ENCODE results near the gene LCE4A. TPM values are rescaled to one million over a fixed set of nuclear protein-coding genes. Genes with fewer than 3 reads are reported as not detected.

The LCE4A gene, protein sequence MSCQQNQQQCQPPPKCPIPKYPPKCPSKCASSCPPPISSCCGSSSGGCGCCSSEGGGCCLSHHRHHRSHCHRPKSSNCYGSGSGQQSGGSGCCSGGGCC
- not detected for total RNA-seq

DNA sequence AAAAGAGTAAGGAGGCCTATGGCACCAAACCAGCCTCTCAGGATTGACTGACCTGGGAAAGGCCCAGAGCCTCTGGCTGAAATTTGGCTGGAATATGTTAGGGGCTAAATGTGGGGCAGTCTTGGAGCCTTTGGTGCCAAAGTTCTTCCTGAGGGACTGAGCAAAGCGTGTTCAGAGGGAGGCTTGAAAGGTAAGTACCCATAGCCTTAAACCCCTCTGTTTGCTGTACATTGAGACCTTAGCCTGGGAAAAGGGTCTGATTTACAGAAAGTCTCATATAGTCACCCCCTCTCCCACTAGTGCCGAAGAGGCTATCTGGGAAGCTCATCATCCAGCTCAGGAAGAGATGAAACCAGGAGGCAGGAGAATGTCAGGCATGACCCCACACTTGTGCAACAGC lies at the start of gene LCE4A:
Gene LCE4A, plus strand, starts transcription at position 301 of the 400 bp plus-strand sequence. CDS start 916 bp downstream, outside the sequence.

DNA sequence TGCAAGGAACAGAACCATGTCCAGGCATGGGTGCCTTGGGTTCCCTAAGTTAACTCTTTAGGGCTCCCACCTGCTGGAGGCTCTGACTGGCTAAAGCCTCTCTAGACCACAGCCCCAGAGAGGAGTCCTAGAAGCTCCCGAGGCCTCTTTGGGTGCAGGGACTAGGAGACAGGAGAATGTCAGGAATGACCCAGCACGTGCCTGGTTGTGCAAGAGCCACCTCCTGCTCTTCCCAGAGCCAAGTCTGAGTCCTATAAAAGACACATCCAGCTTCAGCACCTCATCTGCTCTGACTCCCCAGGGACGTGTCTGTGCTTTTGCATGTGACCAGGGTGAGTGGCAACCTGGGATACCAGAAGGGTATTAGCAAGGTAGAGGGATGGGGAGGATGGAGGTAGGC lies 44.9 kb upstream of the LCE4A start, which contains the start of gene LCE2D:
Gene LCE2D, plus strand, starts transcription at position 283 of the 400 bp plus-strand sequence. CDS start 726 bp downstream, outside the sequence.

DNA sequence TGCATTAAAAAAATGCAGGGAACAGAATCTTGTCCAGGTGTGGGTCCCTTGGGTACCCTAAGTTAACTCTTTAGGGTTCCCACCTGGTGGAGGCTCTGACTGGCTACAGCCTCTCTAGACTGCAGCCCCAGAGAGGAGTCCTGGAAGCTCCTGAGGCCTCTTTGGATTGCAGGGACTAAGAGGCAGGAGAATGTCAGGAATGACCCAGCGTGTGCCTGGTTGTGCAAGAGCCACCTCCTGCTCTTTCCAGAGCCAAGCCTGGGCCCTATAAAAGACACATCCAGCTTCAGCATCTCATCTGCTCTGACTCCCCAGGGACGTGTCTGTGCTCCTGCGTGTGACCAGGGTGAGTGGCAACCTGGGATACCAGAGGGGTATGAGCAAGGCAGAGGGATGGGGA lies 33.0 kb upstream of the LCE4A start, which contains the start of gene LCE2C:
Gene LCE2C, plus strand, starts transcription at position 297 of the 400 bp plus-strand sequence. CDS start 737 bp downstream, outside the sequence.

DNA sequence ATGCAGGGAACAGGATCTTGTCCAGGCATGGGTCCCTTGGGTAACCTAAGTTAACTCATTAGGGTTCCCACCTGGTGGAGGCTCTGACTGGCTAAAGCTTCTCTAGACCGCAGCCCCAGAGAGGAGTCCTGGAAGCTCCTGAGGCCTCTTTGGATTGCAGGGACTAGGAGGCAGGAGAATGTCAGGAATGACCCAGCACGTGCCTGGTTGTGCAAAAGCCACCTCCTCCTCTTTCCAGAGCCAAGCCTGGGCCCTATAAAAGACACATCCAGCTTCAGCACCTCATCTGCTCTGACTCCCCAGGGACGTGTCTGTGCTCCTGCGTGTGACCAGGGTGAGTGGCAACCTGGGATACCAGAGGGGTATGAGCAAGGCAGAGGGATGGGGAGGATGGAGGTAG lies 22.1 kb upstream of the LCE4A start, which contains the start of gene LCE2B:
Gene LCE2B, plus strand, starts transcription at position 301 of the 400 bp plus-strand sequence. CDS start 721 bp downstream, outside the sequence.

DNA sequence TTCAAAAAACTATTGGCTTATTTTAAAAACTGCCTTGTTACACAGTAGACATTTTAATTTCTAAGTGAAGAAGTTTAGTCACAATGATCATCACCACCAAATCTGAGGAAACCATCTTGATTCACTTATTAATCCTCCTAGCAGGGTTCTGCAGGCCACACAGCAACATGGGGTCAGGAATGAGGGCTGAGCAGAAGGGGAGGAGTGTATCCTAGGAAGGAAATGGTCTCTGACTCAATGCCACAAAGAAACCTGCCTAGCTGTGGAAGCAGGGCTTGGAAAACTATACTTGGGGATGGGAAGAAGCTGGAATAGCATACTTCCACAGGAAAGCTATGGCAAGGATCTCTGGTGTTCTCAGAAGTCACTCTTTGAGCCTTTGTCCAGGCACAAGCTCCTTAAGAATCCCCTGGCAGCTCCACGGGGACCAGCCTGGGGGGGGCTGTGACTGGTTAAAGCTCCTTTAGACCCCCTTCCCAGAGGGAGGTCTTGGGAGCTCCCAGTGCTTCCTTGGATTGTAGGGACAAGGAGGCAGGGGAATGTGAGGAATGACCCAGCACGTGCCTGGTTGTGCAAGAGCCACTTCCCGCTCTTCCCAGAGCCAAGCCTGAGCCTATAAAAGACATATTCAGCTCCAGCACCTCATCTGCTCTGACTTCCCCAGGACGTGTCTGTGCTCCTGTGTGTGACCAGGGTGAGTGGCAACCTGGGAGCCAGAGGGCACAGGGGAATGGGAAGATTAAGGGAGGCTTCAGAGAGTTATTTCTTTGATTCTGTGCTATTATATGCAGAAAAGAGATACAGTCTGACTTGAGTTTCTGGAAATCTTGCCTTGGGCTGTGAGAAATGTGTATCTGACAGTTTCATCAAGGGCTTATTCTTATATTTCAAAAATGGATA lies 10.0 kb upstream of the LCE4A start, which contains the start of gene LCE2A:
Gene LCE2A, plus strand, starts transcription at position 645 of the 900 bp plus-strand sequence. CDS start 557 bp downstream, outside the sequence.

DNA sequence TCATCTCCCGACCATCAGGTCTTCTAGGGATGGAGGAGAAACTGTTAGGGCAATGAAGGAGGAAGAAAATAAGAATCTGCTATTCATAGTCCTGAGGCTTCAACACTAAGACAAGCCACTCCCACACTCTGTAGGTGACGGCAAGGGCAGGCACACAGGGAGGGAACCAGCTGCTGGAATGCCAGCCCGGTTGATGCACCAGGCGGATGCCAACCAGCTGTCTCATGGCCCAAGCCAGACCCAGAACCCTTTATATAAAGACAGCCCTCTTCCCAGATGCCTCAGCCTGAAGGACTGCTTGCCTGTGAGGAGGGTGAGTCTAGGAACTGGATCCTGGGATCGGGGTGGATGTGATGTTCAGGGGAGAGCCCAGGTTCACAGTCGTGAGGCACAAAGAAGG lies 49.8 kb downstream of the LCE4A start, which contains the start of gene KPRP:
Gene KPRP, plus strand, starts transcription at position 279 of the 400 bp plus-strand sequence. CDS start 1,564 bp downstream, outside the sequence.

Other genes starting within 250 kb of the LCE4A start
- not detected for gene LCE5A, start 197.4 kb upstream of the LCE4A start, total RNA-seq
- gene CRCT1, start 193.7 kb upstream of the LCE4A start, total RNA-seq: not detected
- not detected for gene LCE3E, start 141.4 kb upstream of the LCE4A start, total RNA-seq
- gene LCE3D, start 127.6 kb upstream of the LCE4A start, total RNA-seq: not detected
- gene LCE3C, start 107.9 kb upstream of the LCE4A start, total RNA-seq: not detected
- gene LCE3B, start 94.3 kb upstream of the LCE4A start, total RNA-seq: not detected
- gene LCE3A, start 85.1 kb upstream of the LCE4A start, total RNA-seq: not detected
- gene LCE2D, start 44.8 kb upstream of the LCE4A start, total RNA-seq: not detected
- not detected for gene LCE2C, start 32.9 kb upstream of the LCE4A start, total RNA-seq
- not detected for gene LCE2B, start 22.0 kb upstream of the LCE4A start, total RNA-seq
- gene LCE2A, start 9.8 kb upstream of the LCE4A start, total RNA-seq: not detected
- not detected for gene KPRP, start 49.9 kb downstream of the LCE4A start, total RNA-seq
- not detected for gene LCE1F, start 67.0 kb downstream of the LCE4A start, total RNA-seq
- not detected for gene LCE1E, start 78.1 kb downstream of the LCE4A start, total RNA-seq
- not detected for gene LCE1D, start 88.6 kb downstream of the LCE4A start, total RNA-seq
- gene LCE1C, start 98.5 kb downstream of the LCE4A start, total RNA-seq: not detected
- gene LCE1B, start 103.8 kb downstream of the LCE4A start, total RNA-seq: not detected
- gene LCE1A, start 119.3 kb downstream of the LCE4A start, total RNA-seq: not detected
- not detected for gene LCE6A, start 134.7 kb downstream of the LCE4A start, total RNA-seq
- gene LCE7A, start 151.8 kb downstream of the LCE4A start, total RNA-seq: not detected
- gene SMCP, start 170.2 kb downstream of the LCE4A start, total RNA-seq: not detected
- gene IVL, start 200.4 kb downstream of the LCE4A start, total RNA-seq: not detected
- not detected for gene SPRR5, start 239.0 kb downstream of the LCE4A start, total RNA-seq

Data from diencephalon (tissue), 1 donor.